GM21381 (cell line): ENCODE data around the gene AGBL4.

Experiments used
- ATAC-seq: cut with Tn5 transposase; IDR thresholded peaks from one replicate; pipeline ENCODE4 v1.9.1; 2021; ENCODE audit warnings: mild to moderate bottlenecking, moderate library complexity; ENCODE audit not compliant: unreplicated experiment

The AGBL4 gene

DNA sequence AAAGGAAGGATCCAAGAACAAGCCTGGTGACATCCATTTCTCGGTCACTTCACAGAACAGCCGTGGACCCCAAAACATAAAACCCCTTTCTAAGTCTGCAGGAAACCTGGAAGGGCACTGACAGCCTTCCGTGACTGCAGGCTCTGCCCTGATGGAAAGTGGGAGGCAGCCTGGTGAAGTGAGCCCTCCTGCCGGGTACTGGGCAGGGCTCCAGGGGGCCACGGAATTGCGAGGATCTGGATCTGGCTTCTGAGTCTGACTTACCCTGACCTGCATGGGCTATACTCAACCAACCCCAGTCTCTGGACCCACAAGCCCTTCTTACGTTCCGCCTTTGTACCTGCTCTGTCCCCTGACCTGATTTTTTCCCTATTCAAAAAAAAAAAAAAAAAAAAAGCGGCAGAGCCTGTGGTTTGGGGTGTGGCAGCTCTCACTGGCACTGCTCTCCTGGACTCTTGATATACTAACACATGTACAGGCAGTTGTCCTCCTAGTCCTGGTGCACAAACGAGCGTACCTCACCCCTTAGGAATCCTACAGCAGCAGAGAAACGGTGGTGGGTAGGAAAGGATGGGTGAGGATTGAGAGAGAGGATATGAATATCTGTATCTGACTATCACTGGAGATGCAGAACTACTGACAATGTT is 1330.0 kb downstream of the AGBL4 start:
- ATAC-seq = no peak

- no peak for ATAC-seq
Measured at GRCh38 chr1:48693180-48693579, 1330.6 kb downstream of the AGBL4 start.

GRCh38 chr1:48692235-48692634 is 1331.5 kb downstream of the AGBL4 start:
- ATAC-seq = no peak

GRCh38 chr1:48691429-48692001 is 1332.2 kb downstream of the AGBL4 start:
- no peak for ATAC-seq

- no peak for ATAC-seq
Measured at GRCh38 chr1:48688102-48688760, 1335.5 kb downstream of the AGBL4 start.

- ATAC-seq = no peak
Measured at GRCh38 chr1:48687282-48688045, 1336.3 kb downstream of the AGBL4 start.

DNA sequence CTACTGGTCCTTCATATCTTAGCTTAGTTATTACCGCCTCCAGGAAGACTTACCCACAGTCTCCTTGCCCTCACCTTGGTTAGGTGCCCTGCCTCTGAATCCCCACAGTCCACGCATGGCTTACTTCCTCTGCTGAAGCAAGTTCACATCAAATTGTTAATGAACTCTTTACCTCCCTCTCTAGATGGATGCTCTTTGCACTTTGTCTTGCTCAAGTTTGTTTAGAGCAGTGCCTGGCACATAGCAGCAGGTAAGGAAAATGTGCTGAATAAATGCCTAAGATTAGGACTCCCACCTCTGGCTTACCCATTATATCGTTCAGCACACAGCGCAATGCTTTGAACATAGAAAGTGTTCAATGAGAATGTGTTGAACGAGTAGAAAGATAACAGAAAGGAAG is 1337.6 kb downstream of the AGBL4 start:
- no peak for ATAC-seq

DNA sequence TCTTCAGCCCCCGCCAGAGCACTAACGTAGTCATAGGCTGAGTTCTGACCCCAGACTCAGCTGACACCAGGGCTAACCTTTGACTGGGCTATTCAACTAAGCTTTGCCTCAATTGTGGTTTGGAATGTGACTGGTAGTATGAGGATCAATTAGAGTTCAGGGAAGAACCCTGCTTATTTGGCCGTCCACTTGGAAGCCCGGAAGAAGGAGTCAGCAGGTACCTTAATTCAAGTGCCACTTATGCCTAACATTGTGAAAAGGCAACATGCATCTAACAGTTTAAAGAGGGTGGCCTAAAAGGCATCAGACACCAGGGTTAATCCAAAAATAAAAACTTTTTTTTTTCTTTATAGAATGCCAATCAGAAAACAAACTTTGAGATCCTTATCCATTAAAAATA is 1339.4 kb downstream of the AGBL4 start:
- ATAC-seq = no peak

DNA sequence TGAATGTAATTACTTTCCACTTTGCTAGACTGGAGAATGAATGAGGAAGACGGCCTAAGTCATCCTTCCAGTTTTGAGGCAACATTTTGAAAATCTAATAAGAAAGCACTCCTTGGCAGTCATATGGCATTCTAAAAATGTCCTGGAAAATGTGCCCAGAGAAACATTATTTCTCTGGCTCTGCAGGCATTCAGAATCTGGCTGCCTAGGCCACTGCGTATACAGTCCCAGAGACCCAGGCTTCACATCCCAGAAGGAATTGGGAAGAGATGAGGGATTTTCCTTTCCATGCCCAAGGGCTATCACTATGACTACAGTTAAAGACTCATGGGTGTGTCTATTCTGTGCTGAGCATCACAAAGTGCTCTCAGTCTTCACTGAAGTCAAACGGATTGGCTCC is 1339.9 kb downstream of the AGBL4 start:
- no peak for ATAC-seq

GRCh38 chr1:48681476-48682305 is 1342.1 kb downstream of the AGBL4 start:
- no peak for ATAC-seq

- ATAC-seq = no peak
Measured at GRCh38 chr1:48680411-48681035, 1343.2 kb downstream of the AGBL4 start.

DNA sequence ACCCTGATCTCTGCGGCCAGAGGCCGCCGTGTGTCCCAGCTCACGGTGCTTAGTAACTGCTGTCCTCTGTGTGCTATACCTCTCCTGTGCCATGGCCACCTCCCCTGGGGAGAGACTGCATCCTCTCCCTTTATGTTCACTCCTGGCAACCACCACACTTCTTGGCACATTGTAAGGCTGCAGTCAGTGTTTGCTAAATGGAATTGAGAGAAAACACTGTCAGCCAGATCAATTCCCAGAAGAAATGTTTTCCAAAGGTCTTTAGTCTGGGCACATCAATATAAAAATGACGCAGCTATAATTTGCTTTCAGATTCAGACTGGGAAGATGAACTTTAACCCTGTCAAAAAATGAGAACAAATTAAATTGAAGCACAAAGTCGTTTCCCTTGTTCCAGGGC is 1343.9 kb downstream of the AGBL4 start:
- no peak for ATAC-seq

- ATAC-seq = peak; percentile 46
Measured at GRCh38 chr1:48678710-48679505, 1344.8 kb downstream of the AGBL4 start.

DNA sequence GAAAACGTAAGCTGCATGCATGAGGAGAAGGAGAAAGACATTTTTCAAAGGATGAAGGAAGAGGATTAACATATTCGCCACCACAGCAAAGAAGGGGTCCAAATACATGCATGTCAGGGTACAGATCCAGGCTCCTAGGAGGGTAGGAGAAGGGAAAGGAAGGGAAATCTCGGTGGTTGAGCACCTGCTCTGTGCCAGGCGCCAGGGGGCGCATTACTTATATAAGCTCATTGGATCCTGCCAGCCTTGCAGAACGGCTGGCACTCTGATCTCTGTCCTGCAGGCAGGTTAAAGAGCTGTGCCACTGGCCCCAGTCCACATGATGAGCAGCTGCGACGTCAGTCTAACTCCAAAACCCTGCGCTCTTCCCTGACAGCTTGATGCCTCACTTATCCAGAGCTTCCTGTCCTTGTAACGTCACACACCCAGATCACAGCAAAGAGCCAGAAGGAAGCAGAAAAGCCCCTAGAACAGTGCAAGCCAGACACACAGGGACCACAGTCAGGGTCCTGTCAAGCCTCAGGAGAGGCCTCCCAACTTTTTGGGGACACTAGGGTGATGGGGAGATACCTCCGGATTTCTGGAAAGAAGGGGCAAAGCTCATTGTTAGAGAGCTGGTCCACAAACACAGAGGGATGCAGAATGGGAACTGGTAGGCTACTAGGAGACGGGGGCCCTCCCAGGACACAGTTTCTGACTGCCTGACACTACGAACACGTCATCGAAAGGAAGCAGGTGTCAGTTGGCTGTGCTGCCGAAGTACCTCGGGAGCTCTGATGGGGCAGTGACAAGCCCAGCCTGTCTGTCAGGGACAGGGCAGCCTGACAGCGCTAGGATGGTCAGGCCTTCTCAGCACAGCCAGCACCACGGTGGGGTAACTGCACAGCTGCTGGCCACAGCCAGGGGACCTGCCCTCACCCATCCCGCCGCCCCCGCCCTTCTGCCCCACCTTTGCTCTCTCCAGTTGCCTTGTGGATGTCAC is 1346.2 kb downstream of the AGBL4 start:
- ATAC-seq = peak; percentile 37

GRCh38 chr1:48676822-48677221 is 1346.9 kb downstream of the AGBL4 start:
- no peak for ATAC-seq

- ATAC-seq = no peak
Measured at GRCh38 chr1:48676376-48676775, 1347.4 kb downstream of the AGBL4 start.

DNA sequence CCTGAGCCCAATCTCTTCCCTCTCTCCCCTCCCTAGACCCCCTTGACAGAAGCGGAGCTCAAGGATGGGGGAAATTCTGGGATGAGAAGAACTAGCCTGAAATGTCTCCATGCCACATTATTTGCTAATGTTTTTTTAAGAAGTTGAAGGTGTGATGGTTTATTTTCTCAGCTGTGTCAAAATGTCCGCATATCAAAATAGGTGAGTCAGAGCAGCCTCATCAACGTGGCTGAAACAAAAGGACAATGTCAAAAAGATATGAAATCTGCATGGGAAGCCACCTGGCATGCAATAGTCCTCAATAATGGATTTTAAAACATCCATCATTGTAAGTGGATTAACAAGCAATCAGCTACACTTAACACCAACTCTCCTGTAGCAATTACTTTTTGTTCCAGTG is 1348.5 kb downstream of the AGBL4 start:
- no peak for ATAC-seq

GRCh38 chr1:48674641-48675040 is 1349.1 kb downstream of the AGBL4 start:
- ATAC-seq = no peak
